Frontal cortex (tissue), 4 donors: ENCODE measurements around the gene PPP6C. TPM values are rescaled to one million over a fixed set of nuclear protein-coding genes. Genes with fewer than 3 reads are reported as not detected.

Experiments
- DNase-seq, 2 donors: peaks; one replicate each; pipeline ENCODE4 v3.0.0; 2012; ENCODE audit warnings: low spot score in 2 of 2
- FAIRE-seq: peaks from 2 replicates; lab custom pipeline; 2012; peaks lifted over from hg19 to GRCh38; lab: Jason Lieb, UNC
- total RNA-seq: library from RNA; depleted of rRNA; stranded (reverse); fragments of >200 nt; gene quantifications from one replicate; pipeline ENCODE4 v1.2.3, GENCODE V29; 2014
- donor health status: control.
- donor health status: control.
- donor health status: control.

The PPP6C gene
- total RNA-seq, 1 donor from 2014 or later: 19.2 TPM

DNA sequence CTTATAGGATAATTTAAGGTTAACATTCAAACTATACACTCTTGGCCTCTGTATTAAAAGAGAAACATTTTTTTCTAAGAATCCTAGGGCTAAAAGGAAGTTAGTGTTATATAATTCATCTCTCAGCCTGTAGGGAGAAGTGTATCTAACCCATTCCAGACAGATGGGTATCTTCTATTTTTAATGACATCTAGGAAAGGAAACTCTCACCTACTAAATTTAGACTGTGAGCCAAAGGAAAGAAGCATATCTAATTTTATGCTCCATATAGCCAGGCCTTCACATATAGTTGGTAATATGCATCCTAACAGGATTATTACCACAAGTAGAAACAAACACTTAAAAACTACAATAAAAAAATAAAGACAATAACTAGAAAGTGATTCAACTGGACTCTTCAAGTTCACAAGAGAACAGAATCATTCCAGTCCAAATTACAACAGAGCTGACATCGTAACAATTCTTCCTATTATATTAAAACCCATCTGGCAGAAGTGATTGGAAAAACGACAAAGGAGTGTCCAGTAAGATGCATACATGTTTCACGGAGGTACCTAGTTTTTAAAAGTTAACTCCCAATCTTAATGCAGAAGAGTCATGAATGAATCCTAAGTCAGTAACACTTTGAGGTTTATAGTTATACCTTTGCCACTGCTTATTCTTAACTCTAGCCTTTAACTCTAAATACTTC, 85.7 kb downstream of the PPP6C start:
- FAIRE-seq (no peak), DNase-seq (no peak)

DNA sequence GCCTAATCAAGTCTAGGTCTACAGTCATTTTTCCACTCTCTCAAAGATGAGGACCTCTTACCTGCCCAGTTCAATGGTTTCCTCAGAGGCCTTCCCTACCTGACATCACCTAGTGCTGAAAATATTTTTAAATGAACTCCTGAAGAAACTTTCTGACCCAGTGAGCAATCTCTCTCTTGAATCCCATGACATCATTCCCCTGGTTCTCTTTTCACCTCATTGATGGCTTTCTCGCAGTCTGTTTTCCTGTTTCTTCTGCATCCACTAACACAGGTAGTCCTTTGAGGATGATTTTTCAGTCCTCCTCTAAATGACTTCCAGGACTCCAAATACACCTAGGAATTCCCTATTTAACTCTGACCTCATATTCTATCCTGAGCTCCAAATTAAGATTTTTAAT, 86.6 kb downstream of the PPP6C start:
- DNase-seq (no peak), FAIRE-seq (no peak)

DNA sequence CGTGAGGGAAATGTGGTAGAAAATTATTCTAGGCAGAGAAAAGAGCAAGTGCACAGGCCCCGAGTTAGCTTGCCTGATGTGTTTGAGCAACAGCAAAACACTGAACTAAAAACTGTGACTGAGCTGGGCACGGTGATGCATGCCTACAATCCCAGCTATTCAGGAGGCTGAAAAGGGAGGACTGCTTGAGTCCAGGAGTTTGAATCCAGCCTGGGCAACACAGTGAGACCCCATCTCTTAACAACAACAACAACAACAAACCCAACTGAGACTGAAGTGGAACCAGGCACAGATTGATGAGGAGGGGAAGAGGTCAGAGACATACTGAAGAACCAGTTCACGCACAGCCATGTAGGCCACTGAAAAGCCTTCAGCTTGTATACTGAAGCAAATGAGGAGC, 88.8 kb downstream of the PPP6C start:
- no peak for FAIRE-seq

DNA sequence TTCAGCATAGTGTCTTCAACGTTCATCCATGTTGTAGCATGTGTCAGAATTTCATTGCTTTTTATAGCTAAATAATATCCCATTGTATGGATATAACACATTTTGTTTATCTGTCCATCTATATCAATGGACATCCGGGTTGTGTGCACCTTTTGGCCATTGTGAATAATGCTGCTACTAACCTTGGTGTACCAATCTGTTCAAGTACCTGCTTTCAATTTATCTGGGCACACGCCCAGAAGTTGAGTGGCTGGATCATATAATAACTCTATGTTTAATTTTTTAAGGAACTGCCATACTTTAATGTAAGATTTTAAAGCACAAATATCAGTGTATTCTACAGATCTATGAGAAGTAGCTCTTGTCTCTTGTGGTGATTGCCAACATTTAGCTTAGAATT, 89.8 kb downstream of the PPP6C start:
- no peak for FAIRE-seq
- no peak for DNase-seq

More for the DNA sequence above, 88.8 kb downstream of the PPP6C start:
- DNase-seq: no peak

Other genes starting within 250 kb of the PPP6C start
- 14.3 TPM for gene GOLGA1, start 248.7 kb downstream of the PPP6C start, total RNA-seq
- gene SCAI, start 46.3 kb downstream of the PPP6C start, total RNA-seq: 50.5 TPM
- gene RABEPK, start 10.7 kb upstream of the PPP6C start, total RNA-seq: 25.7 TPM
- 23.6 TPM for gene HSPA5, start 51.5 kb upstream of the PPP6C start, total RNA-seq
- gene GAPVD1, start 72.0 kb upstream of the PPP6C start, total RNA-seq: 74.2 TPM